ENCODE measurements around the gene GET3. TPM values are rescaled to one million over a fixed set of nuclear protein-coding genes. Genes with fewer than 3 reads are reported as not detected.
"Not testable (repeated sequence)": the region's sequence is repeated elsewhere in the genome, so short reads cannot be mapped to it uniquely, and the experiment has no call there.

The GET3 gene
- total RNA-seq, 1 experiment from 2014 or later, result 316 TPM

- H3K4me3 ChIP-seq, result no peak overlapping the region
- no peaks in the 10 kb centered on the region for H3K9me3 ChIP-seq
- H3K36me3 ChIP-seq, result peaks cover 98% of the 10 kb centered on the region
- H3K27me3 ChIP-seq, result no peaks in the 10 kb centered on the region
- no peak for DNase-seq
Observed at GRCh38 chr19:12708641-12709040, 28.7 kb upstream of the GET3 start.

DNA sequence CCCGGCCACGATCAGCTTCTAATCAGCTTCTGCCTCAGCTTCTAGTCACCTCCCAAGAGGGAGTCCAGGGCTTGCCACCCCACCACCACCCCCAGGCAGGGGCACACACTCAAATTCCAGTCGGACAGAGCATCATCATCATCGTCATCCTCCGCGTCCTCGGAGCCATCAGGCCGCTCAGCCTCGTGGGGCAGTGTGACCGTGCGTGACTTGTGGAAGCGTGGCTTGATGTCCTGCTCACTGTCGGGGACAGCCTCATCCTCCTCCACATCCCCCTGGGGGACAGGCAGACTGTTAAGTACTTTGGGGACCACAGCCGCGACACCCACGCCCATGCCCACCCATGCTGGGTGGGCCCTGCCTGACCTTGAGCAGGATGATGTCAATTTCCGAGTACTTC, 26.1 kb upstream of the GET3 start:
- no peak for DNase-seq
- Histone ChIP-seq H3K9me3 (no peaks in the 10 kb centered on the region), H3K36me3 (peaks cover 98% of the 10 kb centered on the region), H3K27me3 (no peaks in the 10 kb centered on the region), H3K4me3 (no peak overlapping the region)

GRCh38 chr19:12712077-12712476, 25.2 kb upstream of the GET3 start:
- H3K9me3 ChIP-seq, H3K4me3 ChIP-seq, DNase-seq, H3K27me3 ChIP-seq: not testable (repeated sequence)
- H3K36me3 ChIP-seq, result peaks cover 98% of the 10 kb centered on the region

- not testable (repeated sequence) for H3K27me3 ChIP-seq, H3K4me3 ChIP-seq, DNase-seq, H3K9me3 ChIP-seq
- peaks cover 98% of the 10 kb centered on the region for H3K36me3 ChIP-seq
Observed at GRCh38 chr19:12713304-12713703, 24.0 kb upstream of the GET3 start.

DNA sequence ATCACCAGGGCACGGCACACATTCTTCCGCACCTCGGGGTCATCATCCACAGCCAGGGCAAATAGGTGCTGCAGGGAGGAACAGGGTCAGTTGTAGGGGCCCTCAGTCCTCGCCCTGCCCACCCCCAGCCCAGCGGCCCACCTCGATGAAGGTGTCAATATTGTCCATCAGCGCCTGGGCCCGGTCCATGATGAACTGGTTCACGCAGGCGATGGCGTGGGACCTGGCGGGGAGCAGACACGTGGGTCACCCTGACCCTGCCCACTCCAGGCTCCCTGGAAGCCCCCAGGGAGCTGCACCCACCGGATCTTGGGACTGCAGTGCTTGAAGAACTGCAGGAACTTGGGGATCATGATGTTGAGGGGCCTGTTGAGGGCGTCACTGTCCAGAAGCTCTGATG, 22.2 kb upstream of the GET3 start:
- Histone ChIP-seq H3K36me3 (peaks cover 98% of the 10 kb centered on the region), H3K9me3 (no peaks in the 10 kb centered on the region), H3K4me3 (no peak overlapping the region), H3K27me3 (no peaks in the 10 kb centered on the region)
- no peak for DNase-seq

- Histone ChIP-seq H3K4me3 (no peak overlapping the region), H3K36me3 (peaks cover 98% of the 10 kb centered on the region), H3K27me3 (no peaks in the 10 kb centered on the region), H3K9me3 (no peaks in the 10 kb centered on the region)
- DNase-seq, result no peak
Observed at GRCh38 chr19:12715929-12716328, 21.4 kb upstream of the GET3 start.

DNA sequence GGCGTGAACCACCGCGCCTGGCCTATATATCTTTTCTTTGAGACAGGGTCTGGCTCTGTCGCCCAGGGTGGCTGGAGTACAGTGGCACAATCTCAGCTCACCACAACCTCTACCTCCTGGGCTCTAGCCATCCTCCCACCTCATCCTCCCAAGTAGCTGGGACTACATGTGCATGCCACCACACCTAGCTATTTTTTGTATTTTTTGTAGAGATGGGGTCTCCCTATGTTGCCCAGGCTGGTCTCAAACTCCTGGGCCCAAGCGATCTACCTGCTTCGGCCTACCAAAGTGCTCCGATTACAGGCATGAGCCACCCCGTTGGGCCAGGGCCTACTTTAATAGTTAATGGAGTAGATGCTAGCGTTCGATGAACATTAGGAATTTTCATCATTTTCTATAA, 17.0 kb upstream of the GET3 start:
- DNase-seq, result no peak
- peak overlapping the region; percentile 60 for H3K4me3 ChIP-seq
- H3K36me3 ChIP-seq, result peaks cover 65% of the 10 kb centered on the region
- H3K27me3 ChIP-seq, result no peaks in the 10 kb centered on the region
- no peaks in the 10 kb centered on the region for H3K9me3 ChIP-seq

- Histone ChIP-seq H3K9me3 (no peaks in the 10 kb centered on the region), H3K4me3 (peak overlapping the region; percentile 60), H3K27me3 (no peaks in the 10 kb centered on the region), H3K36me3 (peaks cover 61% of the 10 kb centered on the region)
- peak; percentile 62 for DNase-seq
Observed at GRCh38 chr19:12720851-12721655, 16.2 kb upstream of the GET3 start.

DNA sequence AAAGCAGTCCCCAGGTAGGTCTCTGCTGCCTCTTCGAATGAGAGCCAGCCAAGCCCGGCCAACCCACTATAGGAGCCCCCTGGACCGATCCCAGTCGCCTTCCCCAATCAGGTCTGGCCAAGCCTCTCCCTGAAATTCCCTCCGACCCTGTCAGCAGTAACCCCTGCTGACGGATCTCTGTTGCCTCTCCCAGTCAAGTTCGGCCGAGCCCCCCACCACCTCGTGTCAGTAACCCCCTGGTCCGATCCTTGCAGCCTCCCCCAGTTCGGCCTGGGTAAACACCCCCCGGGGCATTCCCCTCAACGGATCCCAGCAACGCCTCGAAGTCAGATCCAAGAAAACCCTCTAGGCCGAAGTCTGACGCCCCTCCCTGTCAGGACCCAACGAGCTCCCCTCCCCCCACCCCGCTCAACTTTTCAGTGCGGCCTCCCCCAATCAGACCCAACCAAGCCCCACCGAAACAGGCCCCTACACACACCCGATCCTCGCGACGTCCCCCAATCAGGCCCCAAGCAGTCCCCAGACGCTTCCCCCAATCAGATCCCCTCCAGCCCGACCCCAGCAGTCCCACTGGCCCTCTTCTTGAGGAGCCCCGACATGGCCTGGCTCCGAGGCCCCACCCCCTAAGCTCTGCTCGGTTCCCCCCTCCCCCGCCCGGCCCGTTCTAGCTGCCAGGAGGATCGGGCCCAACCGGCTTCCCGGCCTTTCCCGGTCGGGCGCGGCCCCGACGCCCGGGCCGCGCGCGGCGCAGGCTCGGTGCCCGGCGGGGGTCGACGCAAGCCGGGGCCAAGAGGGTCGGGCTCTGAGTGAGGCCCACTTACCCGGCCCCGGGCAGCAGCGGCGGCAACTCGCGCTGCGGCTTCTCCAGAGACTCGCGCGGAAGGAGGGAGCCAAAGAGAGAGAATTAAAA, 15.4 kb upstream of the GET3 start:
- DNase-seq, result peak; percentile 84
- H3K36me3 ChIP-seq, result peaks cover 58% of the 10 kb centered on the region
- H3K27me3 ChIP-seq, result no peaks in the 10 kb centered on the region
- H3K4me3 ChIP-seq, result peak overlapping the region; percentile 60
- H3K9me3 ChIP-seq, result no peaks in the 10 kb centered on the region

GRCh38 chr19:12722566-12723380, 14.5 kb upstream of the GET3 start:
- DNase-seq, result peak; percentile 100
- Histone ChIP-seq H3K36me3 (peaks cover 58% of the 10 kb centered on the region), H3K9me3 (no peaks in the 10 kb centered on the region), H3K4me3 (peak overlapping the region; percentile 60), H3K27me3 (no peaks in the 10 kb centered on the region)

DNA sequence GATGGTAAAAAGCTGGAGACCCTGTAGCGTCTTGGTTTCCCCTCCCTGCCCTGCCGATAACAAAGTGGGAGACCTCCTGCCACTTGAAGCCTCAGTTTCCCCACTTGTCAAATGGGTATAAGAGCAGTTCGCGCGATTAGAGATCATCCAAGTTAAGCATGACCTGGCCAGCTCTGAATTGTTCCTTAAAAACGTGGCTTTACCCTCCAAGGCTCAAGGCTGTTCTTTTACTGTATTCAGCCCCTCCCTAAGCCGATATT, 14.0 kb upstream of the GET3 start:
- DNase-seq, result no peak
- no peaks in the 10 kb centered on the region for H3K27me3 ChIP-seq
- no peaks in the 10 kb centered on the region for H3K9me3 ChIP-seq
- H3K36me3 ChIP-seq, result peaks cover 58% of the 10 kb centered on the region
- H3K4me3 ChIP-seq, result peak overlapping the region; percentile 60

GRCh38 chr19:12723641-12724426, 13.5 kb upstream of the GET3 start, which contains the start of gene TNPO2:
TSS of gene TNPO2 (minus strand) at chr19:12723932. CDS start at chr19:12720977, 2,955 bp downstream.
- peak within 1 kb of the TSS; percentile 60 for H3K4me3 ChIP-seq
- H3K9me3 ChIP-seq, result no peaks in the 10 kb centered on the region
- peaks cover 58% of the 10 kb centered on the region for H3K36me3 ChIP-seq
- no peaks in the 10 kb centered on the region for H3K27me3 ChIP-seq
- peak; percentile 83 for DNase-seq

- peaks cover 58% of the 10 kb centered on the region for H3K36me3 ChIP-seq
- not testable (repeated sequence) for H3K9me3 ChIP-seq, H3K27me3 ChIP-seq, DNase-seq, H3K4me3 ChIP-seq
Observed at GRCh38 chr19:12725612-12726011, 11.7 kb upstream of the GET3 start.

DNA sequence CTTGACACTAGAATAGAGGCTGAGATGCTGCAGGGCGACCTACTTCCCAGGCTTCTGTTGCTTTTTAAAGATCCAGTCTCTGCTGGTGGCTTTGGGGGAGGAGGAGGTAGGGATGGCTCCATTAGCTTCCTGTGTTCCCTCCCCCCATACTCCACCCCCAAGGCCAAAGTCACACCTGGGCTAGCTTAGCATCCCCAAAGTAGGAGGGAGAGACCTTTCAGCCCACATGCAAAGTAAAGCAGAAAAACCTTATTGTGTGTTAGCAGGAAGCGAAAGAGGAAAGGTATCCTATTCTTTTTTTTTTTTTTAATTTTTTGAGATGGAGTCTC, 10.3 kb upstream of the GET3 start:
- Histone ChIP-seq H3K27me3 (no peaks in the 10 kb centered on the region), H3K9me3 (no peaks in the 10 kb centered on the region), H3K4me3 (no peak overlapping the region), H3K36me3 (peaks cover 64% of the 10 kb centered on the region)
- DNase-seq, result no peak

DNA sequence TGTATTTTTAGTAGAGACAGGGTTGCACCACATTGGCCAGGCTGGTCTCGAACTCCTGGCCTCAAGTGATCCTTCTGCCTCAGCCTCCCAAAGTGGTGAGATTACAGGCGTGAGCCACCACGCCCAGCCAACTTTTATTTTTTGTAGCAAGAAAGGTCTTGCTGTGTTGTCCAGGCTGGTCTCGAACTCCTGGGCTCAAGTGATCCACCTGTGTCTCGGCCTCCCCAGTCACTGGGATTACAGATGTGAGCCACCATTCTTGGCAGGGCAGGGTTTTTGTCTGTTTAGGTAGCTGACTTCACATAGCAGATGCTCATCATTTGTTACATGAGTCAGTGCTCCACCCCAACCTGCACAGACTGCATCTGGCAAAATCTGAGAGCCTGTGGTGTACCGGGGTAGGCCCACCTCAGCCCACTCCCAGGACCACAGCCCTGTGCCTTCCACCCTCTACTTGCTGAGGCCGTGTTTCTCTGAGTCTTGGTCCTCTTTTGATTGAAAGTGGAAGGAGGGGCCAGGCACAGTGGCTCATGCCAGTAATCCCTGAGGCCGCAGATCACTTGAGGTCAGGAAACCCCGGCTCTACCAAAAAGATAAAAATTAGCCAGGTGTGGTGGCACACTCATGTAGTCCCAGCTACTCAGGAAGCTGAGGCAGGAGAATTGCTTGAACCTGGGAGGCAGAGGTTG, 9.4 kb upstream of the GET3 start:
- Histone ChIP-seq H3K9me3 (no peaks in the 10 kb centered on the region), H3K36me3 (peaks cover 74% of the 10 kb centered on the region), H3K4me3 (no peak overlapping the region), H3K27me3 (no peaks in the 10 kb centered on the region)
- no peak for DNase-seq

GRCh38 chr19:12730064-12730463, 7.2 kb upstream of the GET3 start:
- H3K9me3 ChIP-seq, result no peaks in the 10 kb centered on the region
- H3K27me3 ChIP-seq, result no peaks in the 10 kb centered on the region
- DNase-seq, result no peak
- H3K4me3 ChIP-seq, result no peak overlapping the region
- H3K36me3 ChIP-seq, result peaks cover 82% of the 10 kb centered on the region
